GM19240 (cell line): ENCODE results near the gene IL1R2.

Experiments
- DNase-seq: peaks from one replicate; pipeline ENCODE4 v3.0.0; 2011; ENCODE audit warnings: low spot score; ENCODE audit not compliant: insufficient read length

Gene IL1R2

DNA sequence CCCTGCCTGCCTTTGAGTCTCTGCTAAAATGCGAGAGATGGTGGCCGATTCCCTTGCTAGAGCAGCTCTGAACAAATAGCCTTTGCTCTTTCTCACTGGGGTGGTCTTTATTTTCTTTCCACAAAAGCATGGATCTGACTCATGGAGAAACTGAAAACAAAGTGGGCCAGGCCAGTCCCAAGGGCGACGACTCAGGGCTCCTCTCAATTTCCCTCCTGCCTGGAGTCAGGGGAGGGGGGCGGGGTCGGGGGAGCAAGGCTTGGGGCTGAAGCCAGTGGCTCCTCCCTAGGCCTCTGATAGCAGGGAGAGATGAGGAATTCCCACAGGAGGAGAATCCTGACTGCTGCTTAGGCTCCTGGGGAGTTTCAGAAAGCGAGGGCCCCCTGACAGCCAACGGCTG is 17.1 kb upstream of the IL1R2 start:
- no peak for DNase-seq

DNA sequence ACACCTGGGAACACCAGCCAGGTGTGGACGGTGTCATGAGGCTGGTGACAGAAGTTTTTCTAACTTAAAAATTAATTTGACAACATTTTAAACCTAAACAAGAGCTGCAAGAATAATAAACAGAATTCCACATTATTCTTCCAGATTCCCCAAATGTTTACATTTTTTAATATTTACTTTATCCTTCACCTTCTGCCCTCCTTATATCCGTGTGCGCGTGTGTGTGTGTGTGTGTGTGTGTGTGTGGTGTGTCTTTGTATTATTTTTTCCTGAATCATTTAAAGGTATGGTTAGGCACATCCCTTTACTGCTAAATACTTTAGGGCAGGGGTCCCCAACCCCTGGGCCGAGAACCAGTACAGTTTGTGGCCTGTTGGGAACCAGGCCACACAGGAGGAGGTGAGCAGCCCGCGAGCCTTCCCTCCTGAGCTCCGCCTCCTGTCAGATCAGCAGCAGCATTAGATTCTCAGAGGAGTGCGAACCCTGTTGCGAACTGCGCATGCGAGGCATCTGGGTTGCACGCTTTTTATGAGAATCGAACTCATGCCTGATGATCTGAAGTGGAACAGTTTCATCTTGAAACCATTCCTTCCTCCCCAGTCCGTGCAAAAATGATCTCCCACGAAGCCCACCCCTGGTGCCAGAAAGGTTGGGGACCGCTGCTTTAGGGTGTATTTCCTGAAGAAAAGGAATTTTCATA is 16.4 kb upstream of the IL1R2 start:
- DNase-seq: no peak

DNA sequence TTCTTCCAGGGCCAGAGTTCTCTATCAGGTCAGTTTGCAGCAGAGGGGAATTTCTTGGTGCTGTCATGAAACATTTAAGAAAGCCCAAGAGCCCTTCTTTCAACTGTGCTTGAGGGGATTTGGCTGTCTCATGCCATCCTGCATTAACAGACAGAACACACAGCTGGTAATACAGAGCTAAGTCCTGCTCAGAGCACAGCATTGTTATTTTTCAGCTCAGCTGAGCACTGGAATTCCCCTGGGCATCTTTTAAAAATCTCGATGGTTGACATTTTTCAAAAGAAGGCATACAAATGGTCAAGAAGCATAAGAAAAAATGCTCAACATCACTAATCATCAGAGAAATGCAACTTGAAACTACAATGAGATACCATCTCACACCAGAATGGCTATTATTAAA is 14.9 kb upstream of the IL1R2 start:
- DNase-seq: no peak

DNA sequence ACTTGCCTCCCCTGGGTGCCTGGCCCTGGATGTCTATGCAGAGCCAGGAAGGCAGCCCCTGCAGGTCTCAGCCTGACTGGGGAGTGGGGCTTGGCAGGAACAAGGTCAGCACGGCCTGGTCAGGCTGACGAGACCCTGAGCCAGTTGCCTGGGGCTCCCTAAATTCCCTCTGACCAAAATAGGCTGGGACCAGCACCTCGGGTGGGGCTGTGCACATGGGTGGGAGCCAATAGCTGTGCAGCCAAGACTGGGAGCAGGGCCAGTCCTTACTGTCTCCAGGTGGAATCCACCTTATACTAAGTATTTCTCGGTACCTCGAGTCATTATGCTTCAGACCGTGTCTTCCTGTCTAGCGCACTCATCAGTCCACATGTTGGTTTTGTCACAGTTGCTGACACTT is 11.4 kb upstream of the IL1R2 start:
- DNase-seq: no peak

DNA sequence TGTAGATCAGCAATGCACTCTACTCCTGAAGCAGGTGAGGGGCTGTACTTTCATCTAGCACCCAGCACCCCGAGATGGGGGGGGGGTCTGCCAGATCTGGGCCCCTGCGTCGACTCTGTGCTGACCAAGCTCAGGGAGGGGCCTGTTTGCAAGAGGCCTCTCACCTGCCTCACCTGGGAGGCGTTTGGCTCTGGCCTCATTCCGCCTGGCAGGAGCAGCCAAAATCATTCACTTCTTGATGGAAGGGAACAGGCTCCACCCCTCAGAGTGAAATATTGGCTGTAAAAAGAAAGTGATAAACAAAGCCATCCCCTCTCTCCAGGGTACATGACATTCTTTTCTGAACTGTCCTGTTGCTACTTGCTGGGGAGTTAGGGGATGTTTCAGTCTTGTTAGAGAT is 10.7 kb upstream of the IL1R2 start:
- no peak for DNase-seq

DNA sequence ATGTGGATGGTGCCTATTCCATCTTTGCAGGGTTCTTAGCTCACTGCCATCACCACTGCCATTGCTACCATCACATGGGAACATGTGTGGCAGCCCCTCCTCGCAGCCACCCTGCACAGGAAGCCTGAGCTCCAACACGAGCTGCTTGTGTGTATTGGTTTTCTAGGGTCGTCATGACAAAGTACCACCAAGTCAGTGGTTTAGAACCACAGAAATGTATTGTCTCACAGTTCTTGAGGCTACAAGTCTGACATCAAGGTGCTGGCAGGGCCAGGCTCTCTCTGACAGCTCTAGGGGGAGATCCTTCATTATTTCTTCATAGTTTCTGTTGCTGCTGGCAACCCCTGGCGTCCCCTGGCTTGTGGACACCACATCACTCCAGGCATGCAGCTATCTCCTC is 10.3 kb upstream of the IL1R2 start:
- no peak for DNase-seq

DNA sequence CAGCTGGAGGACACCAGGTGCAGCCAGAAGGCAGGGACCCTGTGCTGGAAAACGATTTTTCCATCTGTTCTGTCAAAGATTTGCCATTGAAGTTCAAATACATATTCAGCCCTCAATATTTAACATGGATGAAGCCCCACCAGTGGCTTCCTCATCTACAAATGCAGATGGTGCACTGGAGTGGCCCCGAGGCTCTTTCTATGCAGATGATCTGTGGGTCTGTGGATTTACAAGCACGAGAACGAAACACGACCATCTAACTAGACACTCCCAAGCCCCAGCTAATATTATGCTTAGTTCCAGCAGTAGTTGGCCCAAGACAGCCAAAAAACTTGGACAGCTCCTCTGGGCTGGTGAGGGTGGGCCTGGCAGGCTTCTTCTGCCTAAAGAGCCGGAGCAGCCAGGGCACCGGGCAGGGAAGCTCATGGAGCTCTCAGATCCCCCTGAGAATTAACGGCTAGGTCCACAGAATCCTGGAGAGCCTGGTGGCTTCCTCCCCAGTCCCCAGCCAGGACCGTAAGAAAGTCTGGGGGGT is 9.2 kb upstream of the IL1R2 start:
- DNase-seq: no peak

DNA sequence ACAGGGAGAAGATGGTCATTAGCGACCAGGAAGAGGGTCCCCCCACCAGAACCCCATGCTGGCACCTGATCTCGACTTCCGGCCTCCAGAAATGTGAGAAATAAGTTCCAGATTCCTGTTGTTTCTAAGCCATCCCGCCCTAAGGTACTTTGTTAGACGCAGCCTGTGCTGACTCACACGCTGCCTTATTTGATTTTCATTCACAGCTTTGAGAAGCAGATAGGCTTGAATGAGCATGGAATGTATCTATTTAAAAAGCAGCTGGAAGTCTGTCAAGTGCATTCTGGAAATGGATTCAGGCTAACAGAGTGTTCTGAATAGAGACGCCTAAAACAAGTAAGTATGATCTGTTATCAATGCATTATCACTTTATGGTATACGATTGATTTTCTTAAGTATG is 8.3 kb upstream of the IL1R2 start:
- DNase-seq: no peak

DNA sequence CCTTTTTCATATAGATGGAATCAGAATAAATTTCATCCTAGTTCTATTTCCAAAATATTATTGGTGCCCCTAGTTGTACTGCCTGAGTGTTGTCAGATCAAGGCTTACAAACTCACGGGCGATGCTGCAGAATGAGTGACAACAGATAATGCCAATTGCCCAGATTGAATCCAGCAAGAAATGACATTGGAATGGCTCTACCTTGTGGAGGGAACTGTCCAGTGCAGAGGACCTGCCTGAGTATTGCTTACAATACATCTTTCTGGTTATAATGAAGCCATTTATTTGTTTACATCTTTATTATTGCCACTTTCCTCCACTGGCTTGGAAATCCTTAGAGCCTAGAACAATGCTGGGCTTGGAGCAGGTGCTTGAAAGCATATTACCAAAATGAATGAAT is 7.8 kb upstream of the IL1R2 start:
- no peak for DNase-seq

DNA sequence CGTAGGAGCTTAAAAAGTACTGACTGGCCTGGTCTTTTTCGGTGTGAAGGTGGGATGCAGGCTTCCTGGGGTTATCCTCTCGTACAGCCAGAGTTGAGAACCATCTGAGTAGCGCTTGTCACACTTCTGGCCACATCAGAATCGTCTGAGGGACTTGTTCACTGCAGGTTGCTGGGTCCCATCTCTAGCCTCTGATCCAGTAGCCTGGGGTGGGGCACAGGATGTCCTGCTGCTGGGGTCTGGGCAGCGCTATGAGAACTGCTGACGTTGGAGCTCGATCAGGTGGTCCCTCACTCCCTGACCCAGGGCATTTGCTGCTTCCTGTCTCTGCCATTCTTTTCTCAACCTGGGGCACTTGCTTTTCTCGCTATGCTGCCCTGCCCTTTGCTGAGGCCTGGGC is 7.1 kb upstream of the IL1R2 start:
- DNase-seq: no peak

DNA sequence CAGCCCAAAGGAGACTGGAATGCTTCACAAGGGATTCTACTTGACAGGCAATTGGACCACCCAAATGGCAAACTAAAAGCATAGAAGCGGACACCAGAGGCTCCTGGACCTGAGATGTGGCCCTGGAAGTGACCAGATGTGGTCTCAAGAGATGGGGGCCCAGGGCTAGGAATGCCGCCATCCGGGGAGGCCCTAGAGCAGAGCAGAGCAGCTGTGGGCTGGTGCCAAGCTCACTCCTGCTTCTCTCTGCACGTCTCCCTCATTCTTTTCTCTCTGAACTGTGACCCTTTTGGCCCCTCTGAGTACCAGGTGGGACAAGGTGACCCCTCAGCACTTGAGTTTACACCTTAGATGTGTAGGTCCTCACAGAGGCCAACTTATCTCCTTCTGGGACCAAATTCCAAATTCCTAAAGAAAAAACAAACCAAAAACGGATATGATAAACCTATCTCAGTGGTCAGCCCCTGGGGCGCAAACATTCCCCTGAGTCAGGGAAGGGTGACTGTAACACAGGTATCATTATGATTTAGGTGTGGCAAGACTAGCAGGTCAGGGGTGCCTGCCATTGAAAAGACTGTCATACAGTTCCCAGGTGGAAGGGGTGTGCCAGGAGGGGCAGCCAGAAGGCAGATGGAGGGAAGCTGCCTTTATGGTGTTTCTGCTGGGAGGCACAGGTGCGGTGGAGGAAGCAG is 6.5 kb upstream of the IL1R2 start:
- no peak for DNase-seq

DNA sequence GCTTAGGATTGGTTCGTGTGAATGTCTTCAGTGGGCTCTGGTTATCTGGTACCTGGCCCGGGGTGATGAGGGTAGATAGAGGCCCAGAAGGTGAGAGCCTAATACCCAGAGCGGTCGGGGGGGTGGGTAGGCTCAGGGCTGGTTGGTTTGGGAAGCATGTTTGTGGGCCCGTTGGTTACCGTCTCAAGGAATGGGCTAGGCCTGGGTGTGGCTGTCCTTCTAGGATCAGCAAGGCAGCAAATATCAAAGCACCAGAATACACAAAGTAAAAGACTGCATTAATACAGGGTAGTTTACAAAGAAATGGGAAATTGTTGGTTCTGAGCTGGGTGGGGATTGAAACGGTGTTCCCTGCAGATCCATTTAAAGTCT is 6.0 kb upstream of the IL1R2 start:
- DNase-seq: no peak

DNA sequence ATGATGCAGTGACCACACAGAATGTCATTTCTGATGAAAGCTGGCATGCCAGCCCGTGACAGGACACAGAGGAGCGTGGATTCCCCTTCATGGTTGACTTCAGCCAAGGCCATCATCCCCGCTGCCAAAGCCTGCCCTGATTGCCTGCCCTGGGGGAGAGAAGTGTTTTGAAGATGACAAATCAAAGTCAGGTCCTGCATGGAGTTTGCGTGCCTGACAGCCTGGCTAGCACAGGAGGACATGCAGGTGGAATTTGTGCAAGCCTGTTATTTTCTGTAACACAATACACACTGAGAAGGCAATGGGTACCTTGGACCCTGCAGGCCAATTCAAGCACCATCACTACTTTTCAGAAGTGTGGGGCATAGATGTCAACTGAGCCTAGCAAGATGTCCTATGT is 5.4 kb upstream of the IL1R2 start:
- no peak for DNase-seq

DNA sequence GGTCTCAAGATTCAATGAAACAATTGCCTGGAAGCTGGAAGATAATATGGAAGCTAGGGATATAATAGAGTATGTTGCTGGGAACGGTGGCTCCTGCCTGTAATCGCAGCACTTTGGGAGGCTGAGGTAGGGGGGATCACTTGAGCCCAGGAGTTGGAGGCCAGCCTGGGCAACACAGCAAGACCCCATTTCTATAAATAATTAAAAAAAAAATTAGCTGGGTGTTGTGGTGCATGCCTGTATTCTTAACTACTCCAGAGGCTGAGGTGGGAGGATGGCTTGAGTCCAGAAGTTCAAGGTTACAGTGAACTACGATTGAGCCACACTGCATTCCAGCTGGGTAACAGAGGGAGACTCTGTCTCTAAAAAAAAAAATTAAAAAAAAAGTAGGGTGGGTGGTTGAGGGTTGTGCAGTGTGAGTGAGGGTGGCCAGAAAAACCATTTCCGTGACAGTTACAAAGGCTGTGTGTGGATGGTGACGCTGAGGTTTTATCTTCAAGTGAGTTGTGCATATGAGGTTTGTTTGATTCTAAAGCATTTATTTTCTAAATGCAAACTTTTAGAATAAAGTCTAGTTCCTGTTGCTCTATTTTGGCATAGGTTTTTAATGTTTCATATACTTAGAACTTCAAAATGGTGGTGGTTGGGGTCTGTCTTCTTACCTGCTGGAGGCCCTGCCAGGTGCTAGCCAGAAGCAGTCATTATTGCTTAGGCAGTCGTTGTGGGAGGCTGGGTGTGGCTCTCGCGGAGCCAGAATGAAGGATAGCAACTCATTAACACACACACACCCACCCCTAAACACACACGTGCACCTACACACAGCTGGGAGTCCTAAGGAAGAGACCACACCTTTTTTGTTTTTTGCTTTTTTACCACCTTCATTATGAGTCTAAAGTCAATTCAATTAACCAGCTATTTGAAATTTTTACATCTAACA is 4.7 kb upstream of the IL1R2 start:
- DNase-seq: no peak

DNA sequence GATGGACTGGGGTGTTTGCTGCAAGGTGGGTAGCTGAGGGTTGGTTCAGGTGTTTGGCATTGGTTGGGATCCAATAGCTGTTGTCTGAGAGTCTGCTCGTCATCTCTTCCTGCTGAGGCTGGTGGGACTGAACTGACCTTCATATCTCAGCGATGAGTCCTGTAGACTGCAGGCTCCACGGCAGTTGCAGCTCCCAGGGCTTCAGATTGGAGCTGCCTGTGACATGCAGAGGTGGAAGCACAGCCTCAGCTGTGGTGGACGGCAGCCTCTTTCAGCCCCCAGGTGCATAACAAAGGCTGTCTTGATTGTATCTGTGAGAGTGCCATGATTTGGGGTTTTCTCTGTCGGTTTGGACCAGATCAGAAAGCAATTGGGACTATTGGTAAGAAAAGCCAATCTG is 3.9 kb upstream of the IL1R2 start:
- no peak for DNase-seq

DNA sequence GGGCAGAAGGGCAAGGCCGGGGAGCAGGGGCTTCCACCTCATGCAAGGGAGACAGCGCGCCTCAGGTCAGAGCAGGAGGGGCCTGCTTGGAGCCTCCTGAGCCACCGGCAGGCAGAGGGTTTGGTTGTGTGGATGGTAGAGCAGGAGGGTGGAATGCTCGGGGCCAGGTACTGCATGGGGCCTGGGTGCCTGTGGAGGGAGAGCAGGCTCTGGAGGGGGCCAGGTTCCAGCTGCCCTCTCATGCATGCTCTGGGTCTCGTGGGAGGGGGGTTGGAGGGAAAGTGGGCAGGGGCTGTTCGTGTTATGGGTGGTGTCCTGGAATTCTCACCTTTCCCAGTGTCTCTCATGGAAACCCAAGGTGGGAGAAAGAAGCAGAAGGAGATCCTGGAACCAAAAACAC is 3.2 kb upstream of the IL1R2 start:
- no peak for DNase-seq

DNA sequence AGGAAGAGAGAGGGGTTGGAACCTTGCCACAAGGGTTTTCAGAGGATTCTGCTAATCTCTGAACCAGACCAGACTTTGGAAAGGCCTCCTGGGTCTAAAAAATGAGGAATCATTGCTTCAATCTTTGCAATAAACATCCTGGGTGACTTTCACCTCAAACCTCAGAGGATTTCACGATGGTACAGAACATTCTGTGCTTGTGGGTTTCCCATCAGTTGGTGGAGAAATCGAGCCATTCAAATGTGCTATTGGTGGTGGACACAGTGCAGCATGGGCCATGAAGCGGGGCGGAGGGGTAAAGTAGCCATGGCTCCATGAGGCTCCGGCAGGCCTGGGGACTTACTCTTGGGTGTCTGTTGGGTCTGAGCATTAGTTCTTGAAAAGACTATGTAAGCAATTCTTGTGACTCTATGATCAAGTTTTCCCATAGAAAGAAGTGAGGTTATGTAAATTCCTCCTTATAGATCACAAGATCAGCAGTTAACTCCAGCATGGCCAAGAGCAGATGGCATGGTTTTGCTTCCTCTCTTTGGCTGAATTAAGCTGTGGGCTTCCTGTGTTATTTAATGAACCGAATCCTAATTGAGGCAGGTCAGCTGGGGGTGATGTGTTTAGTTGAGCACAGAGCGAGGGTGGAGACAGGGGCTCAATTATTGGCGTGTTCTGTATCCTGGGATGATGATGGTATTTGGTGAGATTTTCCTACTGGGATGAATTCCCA is 1.9 kb upstream of the IL1R2 start:
- no peak for DNase-seq

DNA sequence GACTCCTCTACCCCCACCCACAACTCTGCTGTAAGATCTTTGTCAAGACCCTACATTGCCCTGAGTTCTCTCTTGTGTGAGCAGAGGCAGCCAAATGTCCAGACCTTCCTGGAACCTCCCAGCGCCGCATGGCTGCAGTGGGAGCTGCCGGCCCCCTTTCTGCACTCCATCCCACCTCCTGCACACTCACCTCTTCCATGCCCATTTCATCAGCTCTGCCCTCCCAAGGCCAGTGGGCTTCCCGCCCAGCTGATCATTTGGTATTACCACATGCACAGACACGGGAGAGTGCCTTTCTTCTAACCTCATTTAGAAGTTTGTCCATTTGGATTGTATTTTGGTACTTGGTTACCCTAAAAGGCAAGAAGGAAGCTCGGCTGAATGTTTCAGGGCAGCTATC is 2.0 kb downstream of the IL1R2 start:
- DNase-seq: no peak

DNA sequence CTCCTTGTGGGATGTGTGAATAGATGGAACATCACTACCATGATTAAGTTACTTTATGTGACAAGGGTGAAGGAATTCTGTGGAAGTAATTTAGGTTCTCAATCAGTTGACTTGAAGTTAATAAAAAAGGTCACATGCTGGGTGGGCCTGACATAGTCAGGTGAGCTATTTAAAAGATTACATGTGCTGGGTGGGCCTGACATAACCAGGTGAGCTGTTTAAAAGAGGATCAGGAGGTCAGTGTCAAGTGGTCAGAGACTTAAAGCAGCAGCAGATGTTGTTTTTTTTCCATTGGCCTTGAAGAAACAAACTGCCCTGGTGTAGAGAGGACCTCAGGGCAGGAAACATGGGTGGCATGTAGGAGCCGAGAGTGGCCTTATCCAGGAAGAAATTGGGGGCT is 3.3 kb downstream of the IL1R2 start:
- no peak for DNase-seq

DNA sequence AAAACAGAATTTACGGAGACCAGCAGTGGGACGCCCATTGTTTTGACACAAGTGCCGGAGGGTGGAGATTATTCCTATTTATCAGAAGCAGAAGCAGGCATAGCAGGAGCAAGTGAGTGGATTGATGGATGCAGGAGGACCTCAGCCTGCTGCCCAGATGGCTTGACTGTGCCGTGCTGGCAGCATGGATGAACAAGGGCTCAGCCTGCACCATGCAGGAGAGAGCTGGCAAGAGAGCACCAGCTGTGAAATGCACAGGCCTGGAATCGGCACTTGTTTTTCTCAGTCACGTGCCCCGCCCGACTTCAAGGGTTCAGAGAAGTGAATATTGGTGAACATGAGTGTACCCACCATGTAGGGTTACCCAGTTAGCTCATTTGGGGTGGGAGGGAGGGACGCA is 4.0 kb downstream of the IL1R2 start:
- no peak for DNase-seq

DNA sequence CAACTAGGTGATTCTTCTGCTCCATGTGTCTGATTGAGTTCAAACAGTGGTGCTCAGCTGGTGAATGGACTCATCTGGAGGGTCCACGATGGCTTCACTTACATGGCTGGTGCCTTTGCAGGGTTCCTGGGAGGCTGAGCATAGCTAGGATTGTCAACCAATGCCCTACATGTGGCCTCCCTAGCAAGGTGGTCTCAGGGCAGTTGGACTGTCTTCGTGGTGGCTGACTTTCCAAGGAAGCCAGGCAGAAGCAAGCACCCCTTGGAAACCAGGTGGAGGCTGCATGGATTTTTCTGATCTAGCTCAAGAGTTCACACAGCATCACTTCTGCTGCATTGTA is 6.8 kb downstream of the IL1R2 start:
- DNase-seq: no peak
